ENCODE results near the gene SUMO4.

DNA sequence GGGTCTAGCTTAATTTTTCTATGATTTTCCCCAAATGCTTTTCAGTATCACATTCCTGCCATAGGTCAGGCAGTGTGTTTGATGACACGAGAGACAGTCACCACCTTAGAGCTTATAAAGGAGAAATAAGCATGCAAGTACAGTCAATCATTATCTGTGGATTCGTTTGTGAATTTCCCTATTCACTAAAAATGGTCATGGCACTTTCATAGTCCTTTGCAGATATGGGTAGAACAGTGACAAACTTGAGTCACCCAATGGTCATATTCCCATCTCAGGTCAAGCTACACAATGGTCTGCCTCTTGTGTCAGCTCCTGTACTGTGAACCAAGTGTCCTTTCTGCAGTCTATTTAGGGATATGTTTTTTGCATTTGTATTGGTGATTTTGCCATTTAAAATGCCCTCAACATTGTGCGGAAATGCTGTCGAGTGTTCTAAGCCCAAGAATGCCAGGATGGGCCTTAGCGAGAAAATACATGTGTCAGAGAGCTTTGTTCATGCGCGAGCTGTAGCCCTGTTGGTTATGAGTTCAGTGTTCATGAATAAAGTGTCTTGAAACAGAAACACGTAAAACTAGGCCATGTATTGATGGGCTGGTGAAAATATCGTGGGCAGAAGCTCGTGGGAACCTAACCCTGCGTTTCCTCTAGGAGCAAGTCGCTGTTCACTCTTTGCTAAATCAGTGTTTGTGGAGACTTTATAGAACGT lies 19.8 kb downstream of the SUMO4 start:
- TF ChIP-seq, protein P1, sequence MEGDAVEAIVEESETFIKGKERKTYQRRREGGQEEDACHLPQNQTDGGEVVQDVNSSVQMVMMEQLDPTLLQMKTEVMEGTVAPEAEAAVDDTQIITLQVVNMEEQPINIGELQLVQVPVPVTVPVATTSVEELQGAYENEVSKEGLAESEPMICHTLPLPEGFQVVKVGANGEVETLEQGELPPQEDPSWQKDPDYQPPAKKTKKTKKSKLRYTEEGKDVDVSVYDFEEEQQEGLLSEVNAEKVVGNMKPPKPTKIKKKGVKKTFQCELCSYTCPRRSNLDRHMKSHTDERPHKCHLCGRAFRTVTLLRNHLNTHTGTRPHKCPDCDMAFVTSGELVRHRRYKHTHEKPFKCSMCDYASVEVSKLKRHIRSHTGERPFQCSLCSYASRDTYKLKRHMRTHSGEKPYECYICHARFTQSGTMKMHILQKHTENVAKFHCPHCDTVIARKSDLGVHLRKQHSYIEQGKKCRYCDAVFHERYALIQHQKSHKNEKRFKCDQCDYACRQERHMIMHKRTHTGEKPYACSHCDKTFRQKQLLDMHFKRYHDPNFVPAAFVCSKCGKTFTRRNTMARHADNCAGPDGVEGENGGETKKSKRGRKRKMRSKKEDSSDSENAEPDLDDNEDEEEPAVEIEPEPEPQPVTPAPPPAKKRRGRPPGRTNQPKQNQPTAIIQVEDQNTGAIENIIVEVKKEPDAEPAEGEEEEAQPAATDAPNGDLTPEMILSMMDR (IDR thresholded peaks at IDR 0.05; ENCODE audit: low read depth, low read length) = no peak
- TF ChIP-seq, protein P2, sequence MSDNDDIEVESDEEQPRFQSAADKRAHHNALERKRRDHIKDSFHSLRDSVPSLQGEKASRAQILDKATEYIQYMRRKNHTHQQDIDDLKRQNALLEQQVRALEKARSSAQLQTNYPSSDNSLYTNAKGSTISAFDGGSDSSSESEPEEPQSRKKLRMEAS (IDR thresholded peaks at IDR 0.05; ENCODE audit: low read depth, low read length) = no peak
- TF ChIP-seq POLR2A (IDR thresholded peaks at IDR 0.05; ENCODE audit: extremely low read depth, insufficient read length) = no peak

Data from NB4 (cell line).